HEK293 (cell line): ENCODE results near the gene CNOT2.

ENCODE experiments used
- CTCF ChIA-PET: fragments of 350-600 bp; formaldehyde crosslinking; extraction: SDS; loops from one replicate; lab custom pipeline; 2021; ENCODE audit warnings: antibody characterized with exemption; lab: Yijun Ruan, JAX
- POLR2A ChIA-PET: fragments of 300-600 bp; formaldehyde crosslinking; extraction: SDS; loops from one replicate; lab custom pipeline; 2020; ENCODE audit warnings: antibody characterized with exemption, inconsistent platforms; lab: Yijun Ruan, JAX
- H3K27ac ChIP-seq: fragments of 200-500 bp; sonication (Bioruptor generic); 2 replicates; pipeline ENCODE4 v1.5.1; 2014; ENCODE audit warnings: low read depth, low read length, control low read depth, inconsistent platforms; ENCODE audit errors: extremely low read depth
- H3K36me3 ChIP-seq, 2 experiments: fragments of 200-500 bp in 1 of 2; sonication (Bioruptor generic) in 1 of 2; 1 replicate in 1 of 2; 2 replicates in 1 of 2; pipeline ENCODE4 v1.5.1; 2014 to 2017; ENCODE audit warnings: inconsistent platforms in 2 of 2, low read length in 2 of 2; ENCODE audit not compliant: control insufficient read depth in 2 of 2, insufficient read depth in 1 of 2
- H3K4me1 ChIP-seq: fragments of 200-500 bp; sonication (Bioruptor generic); 2 replicates; pipeline ENCODE4 v1.5.1; 2014; ENCODE audit warnings: mild to moderate bottlenecking, low read length, inconsistent platforms; ENCODE audit not compliant: control insufficient read depth, insufficient read depth
- H3K4me3 ChIP-seq: 2 replicates; pipeline ENCODE4 v1.5.1; 2011; ENCODE audit warnings: low read depth, mild to moderate bottlenecking, control low read depth, low read length, moderate library complexity
- H3K9me3 ChIP-seq: fragments of 200-500 bp; sonication (Bioruptor generic); 2 replicates; pipeline ENCODE4 v1.5.1; 2014; ENCODE audit warnings: low read depth, low read length, inconsistent platforms; ENCODE audit not compliant: control insufficient read depth, insufficient read depth
- BCL11B ChIP-seq: fragments of 450-650 bp; formaldehyde crosslinking; IDR thresholded peaks from 2 replicates; pipeline ENCODE4 v1.5.1; 2016; ENCODE audit warnings: low read depth, missing biosample characterization, missing genetic modification characterization
- GFI1B ChIP-seq: fragments of 450-650 bp; formaldehyde crosslinking; IDR thresholded peaks from 2 replicates; pipeline ENCODE4 v1.5.1; 2016; ENCODE audit warnings: missing biosample characterization, missing genetic modification characterization
- IKZF3 ChIP-seq: fragments of 450-650 bp; IDR thresholded peaks from 2 replicates; pipeline ENCODE4 v1.5.0; 2018; ENCODE audit warnings: missing biosample characterization, mild to moderate bottlenecking, missing genetic modification characterization, moderate library complexity
- KLF8 ChIP-seq: fragments of 450-650 bp; formaldehyde crosslinking; IDR thresholded peaks from 2 replicates; pipeline ENCODE4 v1.5.1; 2016; ENCODE audit warnings: missing biosample characterization, missing genetic modification characterization
- MZF1 ChIP-seq: fragments of 450-650 bp; formaldehyde crosslinking; IDR thresholded peaks from 2 replicates; pipeline ENCODE4 v1.5.1; 2017; ENCODE audit warnings: missing biosample characterization, missing genetic modification characterization, borderline replicate concordance
- PRDM1 ChIP-seq: fragments of 450-650 bp; formaldehyde crosslinking; IDR thresholded peaks from 2 replicates; pipeline ENCODE4; 2016; ENCODE audit warnings: missing biosample characterization, missing genetic modification characterization
- TRIM28 ChIP-seq: IDR thresholded peaks from 2 replicates; pipeline ENCODE4 v1.6.1; 2011; ENCODE audit warnings: low read length, control low read depth, borderline replicate concordance
- ZBTB26 ChIP-seq: fragments of 450-650 bp; formaldehyde crosslinking; optimal IDR thresholded peaks from 2 replicates; pipeline ENCODE3; 2016; ENCODE audit warnings: missing biosample characterization, mild to moderate bottlenecking, missing genetic modification characterization
- ZFP41 ChIP-seq: fragments of 450-650 bp; formaldehyde crosslinking; IDR thresholded peaks from 2 replicates; pipeline ENCODE4 v1.5.1; 2016; ENCODE audit warnings: missing biosample characterization, missing genetic modification characterization, borderline replicate concordance
- ZNF112 ChIP-seq: fragments of 450-650 bp; formaldehyde crosslinking; IDR thresholded peaks from 2 replicates; pipeline ENCODE4 v1.5.0; 2017; ENCODE audit warnings: missing biosample characterization, missing genetic modification characterization
- ZNF202 ChIP-seq: fragments of 450-650 bp; formaldehyde crosslinking; IDR thresholded peaks from 2 replicates; pipeline ENCODE4 v1.5.1; 2016; ENCODE audit warnings: missing biosample characterization, missing genetic modification characterization, borderline replicate concordance
- ZNF211 ChIP-seq: fragments of 450-650 bp; formaldehyde crosslinking; IDR thresholded peaks from 2 replicates; pipeline ENCODE4 v1.5.1; 2016; ENCODE audit warnings: low read depth, missing biosample characterization, missing genetic modification characterization
- ZNF214 ChIP-seq: fragments of 450-650 bp; formaldehyde crosslinking; IDR thresholded peaks from 2 replicates; pipeline ENCODE4 v1.5.1; 2017; ENCODE audit warnings: missing biosample characterization, mild to moderate bottlenecking, missing genetic modification characterization, borderline replicate concordance
- ZNF292 ChIP-seq: fragments of 450-650 bp; formaldehyde crosslinking; IDR thresholded peaks from 2 replicates; pipeline ENCODE4 v1.5.1; 2016; ENCODE audit warnings: low read depth, missing biosample characterization, missing genetic modification characterization, borderline replicate concordance
- ZNF341 ChIP-seq: fragments of 450-650 bp; formaldehyde crosslinking; IDR thresholded peaks from 2 replicates; pipeline ENCODE4; 2016; ENCODE audit warnings: low read depth, missing biosample characterization, missing genetic modification characterization
- ZNF354C ChIP-seq: fragments of 450-650 bp; formaldehyde crosslinking; IDR thresholded peaks from 2 replicates; pipeline ENCODE4 v1.5.1; 2016; ENCODE audit warnings: missing biosample characterization, missing genetic modification characterization, low read depth, borderline replicate concordance
- ZNF366 ChIP-seq: fragments of 450-650 bp; formaldehyde crosslinking; conservative IDR thresholded peaks from 2 replicates; pipeline ENCODE4 v1.5.1; 2016; ENCODE audit warnings: missing biosample characterization, missing genetic modification characterization
- ZNF391 ChIP-seq: fragments of 450-650 bp; formaldehyde crosslinking; IDR thresholded peaks from 2 replicates; pipeline ENCODE4 v1.5.1; 2016; ENCODE audit warnings: low read depth, missing biosample characterization, missing genetic modification characterization, borderline replicate concordance
- ZNF416 ChIP-seq: fragments of 450-650 bp; formaldehyde crosslinking; IDR thresholded peaks from 2 replicates; pipeline ENCODE4 v1.5.1; 2016; ENCODE audit warnings: missing biosample characterization, missing genetic modification characterization
- ZNF426 ChIP-seq: fragments of 450-650 bp; formaldehyde crosslinking; IDR thresholded peaks from 2 replicates; pipeline ENCODE4 v1.5.1; 2017; ENCODE audit warnings: missing biosample characterization, missing genetic modification characterization, mild to moderate bottlenecking, inconsistent platforms, moderate library complexity
- ZNF433 ChIP-seq: fragments of 450-650 bp; formaldehyde crosslinking; IDR thresholded peaks from 2 replicates; pipeline ENCODE4 v1.5.1; 2016; ENCODE audit warnings: missing biosample characterization, missing genetic modification characterization, low read depth
- ZNF488 ChIP-seq: fragments of 450-650 bp; formaldehyde crosslinking; IDR thresholded peaks from 2 replicates; pipeline ENCODE4 v1.5.1; 2016; ENCODE audit warnings: missing biosample characterization, missing genetic modification characterization
- ZNF558 ChIP-seq: fragments of 450-650 bp; formaldehyde crosslinking; IDR thresholded peaks from 2 replicates; pipeline ENCODE4 v1.5.1; 2016; ENCODE audit warnings: missing biosample characterization, missing genetic modification characterization
- ZNF561 ChIP-seq: fragments of 450-650 bp; IDR thresholded peaks from 2 replicates; pipeline ENCODE4 v1.5.1; 2018; ENCODE audit warnings: missing biosample characterization, missing genetic modification characterization, borderline replicate concordance
- ZNF596 ChIP-seq: fragments of 450-650 bp; IDR thresholded peaks from 2 replicates; pipeline ENCODE4 v1.5.0; 2018; ENCODE audit warnings: missing biosample characterization, mild to moderate bottlenecking, missing genetic modification characterization, moderate library complexity
- ZNF621 ChIP-seq: fragments of 450-650 bp; formaldehyde crosslinking; IDR thresholded peaks from 2 replicates; pipeline ENCODE4 v1.5.1; 2017; ENCODE audit warnings: missing biosample characterization, missing genetic modification characterization
- ZNF626 ChIP-seq: fragments of 450-650 bp; sonication (Bioruptor Pico); formaldehyde crosslinking; IDR thresholded peaks from 2 replicates; pipeline ENCODE4 v1.5.1; 2018; ENCODE audit warnings: missing biosample characterization, missing genetic modification characterization, inconsistent platforms
- ZNF629 ChIP-seq: fragments of 450-650 bp; formaldehyde crosslinking; IDR thresholded peaks from 2 replicates; pipeline ENCODE4 v1.5.1; 2017; ENCODE audit warnings: missing biosample characterization, missing genetic modification characterization
- ZNF76 ChIP-seq: fragments of 450-650 bp; formaldehyde crosslinking; IDR thresholded peaks from 2 replicates; pipeline ENCODE4; 2016; ENCODE audit warnings: low read depth, missing biosample characterization, missing genetic modification characterization, borderline replicate concordance
- TF ChIP-seq, protein P1 (sequence below): fragments of 450-650 bp; formaldehyde crosslinking; IDR thresholded peaks from 2 replicates; pipeline ENCODE4 v1.5.1; 2016; ENCODE audit warnings: missing biosample characterization, missing genetic modification characterization
- TF ChIP-seq, protein P2 (sequence below): IDR thresholded peaks from 2 replicates; pipeline ENCODE4 v1.6.1; 2011; ENCODE audit warnings: mild to moderate bottlenecking, low read depth, low read length, borderline replicate concordance
- TF ChIP-seq, protein P3 (sequence below): fragments of 450-650 bp; formaldehyde crosslinking; IDR thresholded peaks from 2 replicates; pipeline ENCODE4 v1.5.1; 2016; ENCODE audit warnings: missing biosample characterization, missing genetic modification characterization

Gene CNOT2

GRCh38 chr12:70265132-70265531 lies 21.9 kb downstream of the CNOT2 start:
- Histone ChIP-seq H3K27ac (no peak overlapping the region), H3K36me3 (no peaks in the 10 kb centered on the region; a peak in 2 of 3 replicates), H3K9me3 (no peaks in the 10 kb centered on the region), H3K4me3 (no peak overlapping the region), H3K4me1 (peaks cover 21% of the 10 kb centered on the region)
- CTCF ChIA-PET, result no interaction called here
- POLR2A ChIA-PET, result no interaction called here
- TF ChIP-seq ZNF416 (no peak), ZNF354C (tag by site-specific recombination) (no peak), KLF8 (tag by site-specific recombination) (no peak), ZNF558 (tag by site-specific recombination) (no peak), MZF1 (no peak), PRDM1 (peak; percentile 68; the same call in 1 of the 2 replicates), ZNF366 (tag by site-specific recombination) (peak; percentile 65), ZNF626 (tag by site-specific recombination) (no peak), ZNF341 (no peak), ZFP41 (tag by site-specific recombination) (no peak), ZNF112 (tag by site-specific recombination) (no peak)
- TF ChIP-seq, protein P1, sequence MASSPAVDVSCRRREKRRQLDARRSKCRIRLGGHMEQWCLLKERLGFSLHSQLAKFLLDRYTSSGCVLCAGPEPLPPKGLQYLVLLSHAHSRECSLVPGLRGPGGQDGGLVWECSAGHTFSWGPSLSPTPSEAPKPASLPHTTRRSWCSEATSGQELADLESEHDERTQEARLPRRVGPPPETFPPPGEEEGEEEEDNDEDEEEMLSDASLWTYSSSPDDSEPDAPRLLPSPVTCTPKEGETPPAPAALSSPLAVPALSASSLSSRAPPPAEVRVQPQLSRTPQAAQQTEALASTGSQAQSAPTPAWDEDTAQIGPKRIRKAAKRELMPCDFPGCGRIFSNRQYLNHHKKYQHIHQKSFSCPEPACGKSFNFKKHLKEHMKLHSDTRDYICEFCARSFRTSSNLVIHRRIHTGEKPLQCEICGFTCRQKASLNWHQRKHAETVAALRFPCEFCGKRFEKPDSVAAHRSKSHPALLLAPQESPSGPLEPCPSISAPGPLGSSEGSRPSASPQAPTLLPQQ (tag by site-specific recombination), result no peak
- TF ChIP-seq, all 188 proteins: peak for 2

- Histone ChIP-seq H3K36me3 (no peaks in the 10 kb centered on the region; a peak in 2 of 3 replicates), H3K4me1 (peaks cover 27% of the 10 kb centered on the region), H3K9me3 (no peaks in the 10 kb centered on the region), H3K27ac (no peak overlapping the region), H3K4me3 (no peak overlapping the region)
- ChIA-PET CTCF (no interaction called here), POLR2A (no interaction called here)
- TF ChIP-seq GFI1B (tag by site-specific recombination), result no peak
- TF ChIP-seq IKZF3 (tag by site-specific recombination), result no peak
- TF ChIP-seq ZNF629 (tag by site-specific recombination), result 0 out of 2 replicates have a peak, but pooled peaks have one; percentile 28
- no peak for TF ChIP-seq TRIM28
- no peak for TF ChIP-seq ZNF596
- no peak for TF ChIP-seq ZBTB26 (tag by site-specific recombination)
- no peak for TF ChIP-seq BCL11B (tag by site-specific recombination)
- TF ChIP-seq ZNF292 (tag by site-specific recombination), result no peak
- no peak for TF ChIP-seq ZNF211 (tag by site-specific recombination)
- no peak for TF ChIP-seq ZNF426
- TF ChIP-seq ZNF488, result no peak
- 0 out of 2 replicates have a peak, but pooled peaks have one; percentile 36 for TF ChIP-seq ZNF561 (tag by site-specific recombination)
- TF ChIP-seq ZNF76 (tag by site-specific recombination), result no peak
- no peak for TF ChIP-seq ZNF214 (tag by site-specific recombination)
- no peak for TF ChIP-seq ZNF621 (tag by site-specific recombination)
- TF ChIP-seq ZNF202 (tag by site-specific recombination), result no peak
- TF ChIP-seq, protein P2, sequence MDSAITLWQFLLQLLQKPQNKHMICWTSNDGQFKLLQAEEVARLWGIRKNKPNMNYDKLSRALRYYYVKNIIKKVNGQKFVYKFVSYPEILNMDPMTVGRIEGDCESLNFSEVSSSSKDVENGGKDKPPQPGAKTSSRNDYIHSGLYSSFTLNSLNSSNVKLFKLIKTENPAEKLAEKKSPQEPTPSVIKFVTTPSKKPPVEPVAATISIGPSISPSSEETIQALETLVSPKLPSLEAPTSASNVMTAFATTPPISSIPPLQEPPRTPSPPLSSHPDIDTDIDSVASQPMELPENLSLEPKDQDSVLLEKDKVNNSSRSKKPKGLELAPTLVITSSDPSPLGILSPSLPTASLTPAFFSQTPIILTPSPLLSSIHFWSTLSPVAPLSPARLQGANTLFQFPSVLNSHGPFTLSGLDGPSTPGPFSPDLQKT, result no peak
- TF ChIP-seq MZF1, result peak; percentile 75; the same call in 1 of the 2 replicates
- no peak for TF ChIP-seq ZNF391 (tag by site-specific recombination)
- no peak for TF ChIP-seq ZNF433 (tag by site-specific recombination)
- TF ChIP-seq, protein P3, sequence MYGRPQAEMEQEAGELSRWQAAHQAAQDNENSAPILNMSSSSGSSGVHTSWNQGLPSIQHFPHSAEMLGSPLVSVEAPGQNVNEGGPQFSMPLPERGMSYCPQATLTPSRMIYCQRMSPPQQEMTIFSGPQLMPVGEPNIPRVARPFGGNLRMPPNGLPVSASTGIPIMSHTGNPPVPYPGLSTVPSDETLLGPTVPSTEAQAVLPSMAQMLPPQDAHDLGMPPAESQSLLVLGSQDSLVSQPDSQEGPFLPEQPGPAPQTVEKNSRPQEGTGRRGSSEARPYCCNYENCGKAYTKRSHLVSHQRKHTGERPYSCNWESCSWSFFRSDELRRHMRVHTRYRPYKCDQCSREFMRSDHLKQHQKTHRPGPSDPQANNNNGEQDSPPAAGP (tag by site-specific recombination), result no peak
Measured at GRCh38 chr12:70267550-70267949, 24.3 kb downstream of the CNOT2 start.
